ENCODE results near the gene PAX5.

Gene PAX5

DNA sequence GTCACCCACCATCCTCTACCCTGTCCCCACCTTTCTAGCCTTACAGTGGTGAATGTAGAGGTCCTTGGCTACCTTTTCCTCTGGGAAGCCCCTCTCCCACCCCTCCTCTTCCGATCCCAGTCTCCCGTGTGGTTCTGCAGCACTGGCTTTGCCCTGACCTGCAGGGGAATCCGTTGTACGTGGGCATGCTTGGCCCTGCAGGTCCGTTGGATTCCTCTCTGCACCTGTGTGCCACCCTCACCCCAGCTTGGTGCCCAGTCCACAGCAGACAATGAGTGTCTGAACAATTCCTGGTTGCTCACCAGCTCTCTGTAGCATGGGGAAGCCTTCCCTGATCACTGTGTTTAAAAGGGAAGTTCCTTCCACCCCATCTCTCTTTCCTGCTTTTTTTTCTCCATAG is 185.1 kb downstream of the PAX5 start:
- DNase-seq, result no peak

DNA sequence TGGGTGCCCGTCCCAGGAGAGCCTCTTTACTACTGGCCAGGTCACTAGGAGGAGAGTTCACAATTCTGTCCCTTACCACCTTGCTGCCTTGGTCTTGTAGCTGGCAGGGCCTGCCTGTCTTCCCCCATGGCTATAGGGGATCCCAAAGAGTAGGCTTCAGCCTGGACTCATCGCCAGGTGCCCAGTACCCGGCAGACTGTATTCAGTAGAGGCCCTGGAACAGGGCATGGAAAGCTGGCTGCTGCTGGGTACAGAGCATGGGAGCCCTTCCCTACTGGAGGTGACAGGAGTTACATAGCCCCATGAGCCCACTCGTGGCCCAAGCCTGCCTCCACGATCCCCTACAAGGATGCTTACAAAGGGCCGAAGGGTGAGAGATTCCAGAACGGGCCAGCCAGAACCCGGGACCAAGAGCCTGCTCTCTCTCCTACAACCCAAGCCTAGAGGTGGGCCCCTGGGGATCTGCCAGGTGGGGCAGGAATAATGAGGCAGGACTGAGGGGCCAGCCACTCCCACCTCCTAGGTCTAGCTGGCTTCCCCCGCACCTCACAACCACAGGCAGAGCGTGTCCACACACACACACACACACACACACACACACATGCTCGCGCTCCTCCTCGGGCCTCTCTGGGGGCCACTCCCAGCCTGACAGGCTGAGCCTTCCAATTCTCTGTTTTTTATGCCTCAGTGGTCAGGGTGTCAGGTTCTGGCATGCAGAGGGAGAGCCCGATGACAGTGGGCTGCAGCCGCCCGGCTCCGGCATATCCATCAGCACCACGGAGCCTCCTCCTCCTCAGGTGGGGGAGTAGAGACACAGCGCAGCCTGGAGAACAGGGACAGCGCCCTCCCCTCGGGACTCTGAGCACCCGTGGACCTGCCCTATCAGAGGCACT is 186.0 kb downstream of the PAX5 start:
- DNase-seq, result no peak

DNA sequence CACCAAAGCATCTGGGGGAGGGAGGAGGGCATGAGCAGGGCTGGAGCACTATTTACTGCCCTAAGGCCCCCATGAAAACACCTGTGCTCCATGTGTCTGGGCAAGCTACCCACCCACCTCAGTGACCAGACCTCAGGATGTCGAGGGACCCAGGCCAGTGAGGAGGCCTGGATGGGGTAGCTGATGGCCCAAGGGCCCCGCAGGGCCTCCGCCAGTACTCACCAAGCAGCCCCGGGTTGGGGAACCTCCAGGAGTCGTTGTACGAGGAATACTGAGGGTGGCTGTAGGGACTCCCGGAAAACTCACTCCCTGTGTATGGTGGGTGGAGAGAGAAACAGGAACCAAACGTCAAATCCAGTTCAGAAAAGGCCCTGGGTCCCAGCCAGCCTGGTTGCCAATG is 187.4 kb downstream of the PAX5 start:
- no peak for DNase-seq

DNA sequence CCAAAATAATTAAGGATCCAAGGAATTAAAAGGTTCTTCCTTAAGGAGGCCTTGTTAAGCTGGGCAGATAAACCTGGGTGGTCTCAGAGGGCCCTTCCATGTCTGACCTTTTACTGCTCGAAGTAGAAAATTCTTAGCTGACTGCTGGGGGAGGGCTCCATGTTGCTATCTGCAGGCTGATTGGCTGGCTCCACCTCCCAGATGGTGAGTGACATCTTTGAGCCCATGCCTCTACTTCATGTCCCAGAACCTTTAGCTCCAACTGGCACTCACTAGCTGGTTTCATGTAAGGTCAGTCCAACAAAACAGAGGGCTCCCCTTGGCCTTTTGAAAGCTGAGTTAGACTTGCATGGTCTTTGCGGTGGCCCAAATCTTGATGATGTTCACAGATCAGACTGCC is 188.2 kb downstream of the PAX5 start:
- DNase-seq, result no peak

DNA sequence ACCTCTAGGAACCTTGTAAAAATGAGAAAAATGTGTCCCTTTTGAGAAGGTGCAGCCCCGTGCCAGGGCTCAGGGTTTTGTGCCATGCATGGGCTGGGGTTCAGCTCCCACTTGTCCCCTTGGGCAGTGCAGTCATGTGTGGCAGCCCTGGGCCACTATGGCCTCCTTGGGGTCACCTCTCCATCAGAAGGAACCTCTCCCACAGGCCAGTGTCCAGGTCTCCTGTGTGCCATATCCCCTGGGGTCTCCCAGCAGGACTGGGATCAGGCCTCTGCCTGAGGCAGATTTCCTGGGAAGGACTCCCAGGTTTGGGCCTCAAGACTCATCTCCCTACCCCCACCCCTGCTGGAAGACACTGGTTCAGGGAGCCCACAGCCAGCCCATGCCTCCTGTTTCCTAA is 189.1 kb downstream of the PAX5 start:
- DNase-seq, result no peak

DNA sequence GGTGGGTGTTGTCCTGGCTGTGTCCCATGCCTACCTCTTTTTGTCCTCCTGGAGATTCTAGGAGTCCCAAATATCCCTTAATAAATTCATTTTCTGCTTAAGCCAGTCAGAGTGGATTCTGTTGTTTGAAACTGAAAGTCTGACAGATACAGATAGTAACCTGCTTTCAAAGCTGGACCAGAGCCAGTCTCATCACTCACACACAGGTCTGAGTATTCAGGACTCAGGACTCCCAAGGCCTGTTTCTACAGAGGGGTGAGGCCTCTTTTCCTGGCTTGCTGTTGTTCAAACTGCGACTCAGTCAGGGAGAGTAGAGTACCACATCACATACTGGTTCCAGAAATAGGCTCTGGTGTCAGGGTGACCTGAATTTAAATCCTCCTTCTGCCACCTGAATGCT is 190.1 kb downstream of the PAX5 start:
- DNase-seq, result no peak

DNA sequence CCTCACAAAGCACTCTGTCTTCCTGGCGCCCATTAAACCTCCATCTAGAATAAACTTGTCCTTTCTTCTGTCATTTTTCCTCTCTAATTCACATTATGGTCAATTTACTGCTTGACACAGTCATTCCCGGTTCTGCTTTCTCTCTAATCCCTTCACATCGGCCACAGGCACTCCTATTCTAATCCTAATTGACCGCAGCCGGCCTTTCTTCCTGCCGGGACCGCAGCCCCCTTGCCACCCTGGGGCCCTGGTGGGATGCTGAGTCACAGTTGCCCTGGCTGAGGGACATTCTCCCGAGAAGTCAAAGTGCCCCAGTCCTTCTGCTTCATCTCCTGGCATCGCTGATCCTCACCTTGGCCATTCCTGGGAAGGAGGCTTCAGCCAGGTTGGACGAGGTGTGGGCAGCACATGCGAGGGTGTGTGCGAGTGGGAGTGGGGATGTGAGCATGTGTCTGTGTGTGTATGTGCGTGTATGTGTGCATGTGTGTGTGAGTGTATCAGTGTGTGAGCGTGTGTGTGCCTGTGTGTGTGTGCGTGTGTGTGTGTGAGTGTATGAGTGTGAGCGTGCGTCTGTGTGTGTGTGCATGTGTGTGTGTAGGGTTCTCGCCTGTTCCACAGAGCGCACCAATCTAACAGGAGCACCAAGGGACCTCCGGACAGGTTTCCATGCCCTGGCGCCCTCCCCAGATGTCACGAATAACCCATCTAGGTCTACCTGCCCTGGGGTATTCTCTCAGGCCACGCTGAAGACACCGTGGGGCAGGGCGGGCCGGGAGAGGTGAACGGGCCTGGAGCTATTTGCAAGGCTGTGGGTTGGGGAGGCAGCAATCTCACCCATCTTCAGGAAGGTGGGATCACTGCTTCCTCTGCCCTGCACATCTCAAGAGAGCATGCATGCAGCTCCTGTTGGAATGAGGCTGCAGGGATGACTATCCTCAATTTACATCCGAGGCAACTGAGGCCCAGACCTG is 191.2 kb downstream of the PAX5 start:
- no peak for DNase-seq

DNA sequence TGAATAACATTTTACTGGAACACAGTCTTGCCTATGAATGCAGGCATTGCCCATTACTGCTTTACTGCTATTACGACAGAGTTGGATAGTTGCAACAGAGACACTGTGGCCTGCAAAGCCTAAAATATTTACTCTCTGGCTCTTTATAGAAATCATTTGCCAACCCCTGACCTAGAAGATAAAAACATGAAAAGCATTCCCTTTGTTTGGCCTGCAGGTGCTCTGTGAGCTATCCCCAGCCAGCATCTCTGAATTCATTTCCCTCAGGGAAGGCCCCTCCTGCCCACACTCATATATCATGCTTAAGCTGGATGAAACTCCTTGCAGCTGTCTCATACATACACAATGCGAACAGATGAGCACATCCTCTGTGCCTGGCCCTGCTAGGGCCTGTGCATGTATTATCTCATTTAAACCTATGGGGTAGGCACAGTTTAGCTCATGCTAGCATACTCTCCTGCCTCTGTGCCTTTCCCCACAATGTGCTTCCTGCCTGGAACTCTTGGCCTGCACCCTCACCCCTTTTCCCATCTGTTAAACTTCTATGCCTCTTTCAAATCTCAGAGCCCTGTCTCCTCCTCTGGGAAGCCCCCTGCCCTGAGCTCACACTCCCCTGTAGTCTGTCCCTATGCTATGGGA is 193.1 kb downstream of the PAX5 start:
- no peak for DNase-seq

DNA sequence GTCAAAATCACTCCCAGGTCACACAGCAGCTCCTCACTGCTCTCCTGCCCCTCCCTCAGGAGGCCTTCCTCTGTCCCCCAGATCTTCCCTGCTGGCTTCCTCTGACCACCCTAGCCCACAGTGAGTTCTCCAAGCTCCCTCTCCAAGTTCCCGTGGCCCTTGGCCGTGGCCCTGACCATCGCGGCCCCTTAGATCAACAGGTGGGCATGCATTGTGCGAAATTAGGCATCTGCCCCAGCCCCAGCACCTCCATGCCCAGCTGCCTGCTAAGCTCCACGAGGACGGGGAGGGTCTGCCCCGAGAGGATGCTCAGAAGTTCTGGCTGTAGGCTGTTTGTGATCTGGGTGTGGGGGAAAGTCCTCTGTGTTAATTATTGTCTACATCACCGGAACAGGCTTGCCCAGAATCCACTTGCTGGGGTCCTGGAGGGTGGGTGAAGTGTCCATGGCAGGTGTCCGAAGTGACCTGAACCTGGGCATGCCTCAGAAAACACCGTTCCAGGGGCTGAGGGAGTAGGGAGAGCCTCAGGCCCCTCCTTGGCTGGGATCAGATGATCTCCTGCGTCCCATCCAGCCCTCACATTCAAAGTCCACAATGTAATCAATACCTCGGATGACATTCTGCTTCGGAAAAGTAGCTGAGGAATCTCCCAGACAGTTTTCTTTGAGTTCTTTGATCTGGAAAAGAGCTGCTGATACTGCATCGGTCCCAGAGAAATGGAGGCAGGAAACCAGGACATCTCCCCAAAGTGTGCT is 194.8 kb downstream of the PAX5 start:
- DNase-seq, result no peak

DNA sequence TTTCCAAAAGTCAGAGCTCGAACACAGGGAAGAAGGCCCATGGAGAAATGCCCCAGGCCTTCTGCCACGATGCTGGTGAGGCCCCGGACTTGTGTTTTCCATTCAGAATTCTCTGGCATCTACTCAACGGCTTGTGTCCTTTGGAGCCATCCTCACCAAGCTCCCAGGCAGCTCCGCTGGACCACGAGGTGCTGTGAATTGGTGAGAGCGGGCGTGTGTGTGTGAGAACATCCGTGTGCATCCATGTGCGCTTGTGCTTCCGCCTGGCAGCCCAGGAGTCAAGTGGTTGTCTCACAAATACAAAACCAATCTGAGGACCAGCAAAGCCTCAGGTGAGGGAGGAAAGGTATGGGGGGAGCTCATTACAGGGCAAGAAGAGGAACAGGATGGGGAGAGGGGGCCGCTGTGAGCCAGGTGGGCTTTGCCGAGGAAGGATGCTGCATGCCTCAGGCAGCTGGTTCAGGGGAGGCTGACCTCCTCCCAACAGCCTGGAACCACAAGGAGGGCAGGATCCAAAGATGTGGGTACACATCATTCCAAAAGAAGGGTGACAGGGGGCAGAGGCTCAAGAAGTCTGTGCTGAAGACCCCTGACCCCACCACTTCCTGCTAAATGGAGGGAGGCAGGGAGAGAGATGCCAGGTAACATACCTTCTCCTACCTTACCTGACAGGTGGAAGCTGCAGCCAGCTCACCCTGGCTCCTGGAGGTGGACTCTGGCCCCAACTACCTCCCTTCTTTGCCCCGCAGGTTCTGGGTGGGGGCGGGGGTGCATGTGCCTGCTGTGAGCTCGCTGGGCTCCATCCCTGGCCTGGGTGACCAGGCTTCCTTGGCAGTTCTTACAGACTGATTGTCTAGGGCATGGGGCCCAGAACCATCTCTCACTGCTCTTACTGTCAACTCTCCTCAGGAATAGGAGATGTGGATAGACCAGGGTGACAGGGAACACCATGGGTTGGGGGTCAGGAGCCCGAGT is 196.3 kb downstream of the PAX5 start:
- no peak for DNase-seq

DNA sequence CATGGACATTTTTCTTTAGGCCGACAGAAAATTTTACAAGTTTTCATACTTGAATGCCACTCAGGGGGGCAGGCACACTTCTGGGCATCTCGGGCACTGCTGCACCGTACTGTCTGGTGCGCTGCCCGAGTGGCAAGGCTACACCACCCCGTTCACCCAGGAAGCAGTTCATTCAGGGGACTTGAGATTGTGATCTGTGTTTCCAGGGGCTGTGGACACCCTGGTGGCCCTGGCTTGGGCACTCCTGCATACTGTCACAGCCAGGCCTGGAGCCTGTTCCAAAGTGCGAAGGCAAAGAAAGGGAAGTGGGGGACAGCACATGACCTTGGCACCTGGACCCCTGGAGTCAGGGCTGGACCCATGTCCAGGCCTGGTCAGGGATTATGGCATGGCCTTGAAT is 197.6 kb downstream of the PAX5 start:
- DNase-seq, result no peak

DNA sequence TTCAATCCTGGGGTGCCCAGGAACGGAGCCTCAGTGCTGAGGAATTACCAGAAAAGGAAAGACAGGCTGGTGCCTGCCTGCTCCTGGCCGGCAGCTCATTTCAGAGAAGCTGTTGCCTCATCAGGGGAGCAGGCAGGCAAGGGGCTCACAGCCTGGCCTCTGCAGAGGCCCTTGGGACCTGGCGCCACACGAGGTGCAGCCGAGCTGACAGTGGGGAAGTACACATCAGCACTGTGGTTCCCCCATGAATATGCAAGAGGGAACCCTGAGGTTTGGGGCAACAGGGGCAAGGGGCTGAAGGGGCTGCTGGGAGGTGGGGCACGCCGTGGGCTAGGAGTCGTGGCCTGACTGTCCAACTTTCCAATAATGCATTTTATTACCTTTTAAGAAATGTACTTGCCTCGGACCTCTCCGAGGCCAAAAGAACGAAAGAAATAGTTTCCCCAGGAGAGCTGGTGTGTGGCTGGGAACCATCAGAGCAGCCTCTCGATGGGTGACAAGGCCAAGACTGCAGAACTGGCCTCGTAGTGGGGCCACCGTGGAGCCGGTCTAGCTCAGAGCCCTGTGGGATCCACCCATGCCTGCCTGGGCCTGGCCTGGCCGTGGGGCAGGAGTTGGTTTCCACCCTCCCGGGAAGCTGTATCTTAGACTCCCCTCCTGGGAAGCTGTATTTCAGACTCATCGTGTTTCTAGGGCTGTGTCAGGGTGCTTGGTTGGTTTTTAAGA is 198.6 kb downstream of the PAX5 start:
- no peak for DNase-seq

DNA sequence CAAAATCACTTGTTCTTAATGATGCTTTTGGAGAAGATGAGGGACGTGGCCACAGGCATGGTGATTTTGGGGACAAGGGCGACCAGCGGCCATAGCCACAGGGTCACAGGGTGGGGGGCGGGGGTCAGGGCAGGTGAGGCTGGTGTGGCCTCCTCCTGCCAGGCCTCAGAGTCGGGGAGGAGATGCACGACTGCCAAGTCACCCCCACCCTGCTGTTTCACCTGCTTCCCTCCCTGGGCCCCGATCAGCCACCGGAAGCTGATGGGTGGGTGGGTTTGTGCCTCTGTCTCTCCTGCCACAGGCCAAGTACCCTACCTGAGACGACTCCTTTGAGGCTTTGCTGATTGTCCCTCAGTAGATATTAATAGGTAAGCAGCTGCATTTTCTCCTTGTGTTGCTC is 199.3 kb downstream of the PAX5 start:
- DNase-seq, result no peak

DNA sequence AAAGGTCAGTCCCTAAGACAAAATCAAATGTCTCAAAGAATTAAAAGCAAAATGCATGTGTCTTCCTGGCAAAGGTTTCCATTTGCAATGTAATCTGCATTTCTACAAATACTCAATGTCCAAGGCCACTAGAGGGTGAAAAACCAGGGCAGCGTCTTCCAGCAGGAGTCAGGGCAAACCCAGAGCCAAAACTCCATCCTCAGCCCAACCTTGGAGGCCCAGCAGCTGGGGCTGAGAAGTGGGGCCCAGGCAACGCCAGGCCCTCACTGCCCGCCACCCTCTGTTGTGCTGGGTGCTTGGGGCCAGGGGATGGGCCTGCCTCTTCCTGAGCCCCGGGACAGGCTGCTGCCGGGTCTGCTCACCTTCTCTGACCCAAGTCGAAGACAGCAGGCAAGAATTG is 200.1 kb downstream of the PAX5 start:
- no peak for DNase-seq

DNA sequence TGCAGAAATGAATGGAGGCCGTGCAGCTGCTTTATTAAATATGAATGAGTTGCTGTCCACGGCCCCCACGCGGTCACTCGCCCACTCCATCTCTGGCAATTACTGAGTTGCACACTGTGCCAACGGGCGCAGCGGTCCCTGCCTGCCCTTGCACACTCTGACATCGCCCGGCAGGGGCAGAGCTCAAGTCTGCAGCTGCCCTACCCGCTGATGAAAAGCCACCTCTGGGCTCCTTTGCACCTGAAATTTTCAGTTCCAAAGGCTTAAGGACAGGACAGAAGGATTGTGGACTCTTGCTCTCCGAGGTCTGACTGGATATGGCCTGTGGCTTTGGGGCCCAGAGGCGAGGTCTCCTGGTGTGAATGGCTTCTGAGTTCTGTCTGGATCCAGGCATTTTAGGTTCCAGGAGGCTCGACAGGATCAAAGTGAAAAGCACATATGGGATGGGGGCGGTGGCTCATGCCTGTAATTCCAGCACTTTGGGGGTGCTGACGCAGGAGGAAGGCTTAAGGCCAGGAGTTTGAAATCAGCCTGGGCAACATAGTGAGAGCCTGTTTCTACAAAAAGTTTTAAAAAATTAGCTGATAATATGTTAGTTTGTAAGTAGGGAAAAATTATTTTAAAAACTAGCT is 201.8 kb downstream of the PAX5 start:
- no peak for DNase-seq

DNA sequence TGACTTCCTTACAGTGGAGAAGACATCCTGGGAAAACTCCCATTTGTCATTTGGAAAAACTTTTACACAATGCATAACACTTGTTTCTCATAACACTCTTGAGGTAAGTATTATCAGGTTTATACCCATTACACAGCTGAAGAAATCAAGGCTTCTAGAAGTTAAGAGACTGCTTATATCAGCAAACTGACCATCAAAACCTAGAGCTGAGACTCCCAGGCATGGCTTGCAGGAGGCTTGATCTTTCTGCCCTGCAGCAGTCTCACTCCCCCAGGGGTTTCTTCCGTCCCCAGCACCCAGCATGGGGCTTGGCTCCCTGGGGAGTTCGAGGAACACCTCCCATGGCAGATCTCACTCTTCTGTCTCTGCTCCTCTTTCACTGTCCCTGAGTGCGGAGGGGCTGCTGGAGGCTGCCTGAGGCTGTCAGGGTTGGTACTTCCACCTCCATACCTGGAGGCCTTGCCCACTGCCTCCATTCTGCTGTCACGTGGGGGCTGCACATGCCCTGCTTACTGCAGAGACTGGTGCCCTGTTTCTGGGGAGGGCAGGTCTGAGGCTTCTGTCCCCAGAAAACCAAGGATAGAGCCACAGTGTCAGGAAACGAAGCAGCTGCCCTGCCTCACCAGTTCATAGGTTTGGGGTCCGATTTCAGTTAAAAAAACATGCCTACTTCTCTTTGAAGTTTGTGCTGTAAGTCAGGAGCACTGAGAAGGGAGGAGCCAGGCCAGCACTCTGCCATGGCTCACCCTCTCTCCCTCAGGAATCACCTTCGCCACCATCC is 202.5 kb downstream of the PAX5 start:
- DNase-seq, result no peak

DNA sequence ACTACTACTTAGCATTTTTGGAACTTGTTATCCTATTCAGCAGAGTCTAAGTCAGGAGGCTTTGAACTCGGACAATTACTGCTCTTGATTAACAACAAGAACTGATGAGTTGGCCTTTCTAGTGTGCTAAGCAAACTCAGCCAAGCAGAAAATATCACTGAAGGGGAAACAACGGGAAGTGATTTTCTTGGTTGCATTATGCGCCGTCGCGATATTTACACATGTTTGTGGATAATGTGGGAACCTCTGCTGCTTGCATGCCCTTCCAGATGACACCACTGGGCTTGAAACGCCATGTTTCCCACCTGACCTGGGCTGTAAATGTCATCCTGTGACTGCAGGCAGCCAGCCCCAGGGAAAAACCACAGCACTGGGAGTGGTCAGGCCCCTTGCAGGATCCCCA is 205.5 kb downstream of the PAX5 start:
- no peak for DNase-seq

DNA sequence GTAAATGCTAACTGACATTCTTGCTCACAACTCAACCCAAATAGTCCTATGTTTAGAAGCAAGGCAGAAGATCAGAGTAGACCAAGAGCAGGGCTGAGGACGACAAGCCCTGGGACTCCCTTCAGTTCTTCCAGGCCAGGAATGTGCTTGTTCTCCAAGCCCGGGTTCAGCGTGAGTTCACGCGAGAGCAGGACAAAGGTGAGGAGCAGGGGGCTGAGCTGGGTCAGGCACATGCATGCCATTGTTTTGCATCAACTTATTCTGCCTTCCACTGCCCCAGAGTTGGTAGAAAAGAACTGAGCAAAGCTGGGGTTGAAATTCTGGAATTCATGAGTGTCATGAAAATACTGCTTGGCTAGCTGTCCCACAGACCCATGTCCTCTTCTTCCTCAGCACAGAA is 206.5 kb downstream of the PAX5 start:
- no peak for DNase-seq

DNA sequence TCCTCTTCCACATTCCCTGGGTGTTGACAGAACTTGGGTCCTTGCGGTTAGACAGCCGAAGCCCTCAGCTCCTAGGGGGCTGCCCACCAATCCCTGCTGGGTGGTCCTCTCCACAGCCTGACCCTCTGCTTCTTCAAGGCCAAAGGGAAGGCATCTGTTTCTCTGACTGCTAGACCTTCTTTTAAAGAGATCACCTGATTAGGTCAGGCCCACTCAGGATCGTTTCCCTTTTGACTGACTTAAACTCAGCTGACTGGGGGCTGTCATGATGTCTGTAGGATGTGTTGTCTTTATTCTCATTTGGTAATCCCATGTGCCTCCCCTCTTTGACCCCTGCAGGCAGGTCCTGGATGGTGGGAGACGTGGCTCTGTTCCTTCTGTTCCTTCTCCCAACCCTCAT is 207.5 kb downstream of the PAX5 start:
- no peak for DNase-seq

Data from cortex of kidney (tissue), 1 donor.